Stimulated activated naive CD8-positive, alpha-beta T cell treated with anti-CD3 and anti-CD28 coated beads, Interleukin-15, Interleukin-2, amounts not matched to agents 100 ng/mL and 50 ng/mL, for 24 hours (primary cell): ENCODE data around the gene PRPS1L1.

ENCODE experiments used
- H3K27ac Mint-ChIP-seq: one replicate; pipeline ENCODE4 v1.8.0; 2021; ENCODE audit warnings: mild to moderate bottlenecking, mixed read lengths
- H3K27me3 Mint-ChIP-seq: one replicate; pipeline ENCODE4 v1.8.0; 2021; ENCODE audit warnings: mixed read lengths
- H3K36me3 Mint-ChIP-seq: one replicate; pipeline ENCODE4 v1.8.0; 2021; ENCODE audit warnings: low read depth, mixed read lengths
- H3K4me1 Mint-ChIP-seq: one replicate; pipeline ENCODE4 v1.8.0; 2021; ENCODE audit warnings: low read depth, mixed read lengths
- H3K4me3 Mint-ChIP-seq: one replicate; pipeline ENCODE4 v1.8.0; 2021; ENCODE audit warnings: mild to moderate bottlenecking, mixed read lengths
- H3K9me3 Mint-ChIP-seq: one replicate; pipeline ENCODE4 v1.8.0; 2021; ENCODE audit warnings: mixed read lengths

Gene PRPS1L1

DNA sequence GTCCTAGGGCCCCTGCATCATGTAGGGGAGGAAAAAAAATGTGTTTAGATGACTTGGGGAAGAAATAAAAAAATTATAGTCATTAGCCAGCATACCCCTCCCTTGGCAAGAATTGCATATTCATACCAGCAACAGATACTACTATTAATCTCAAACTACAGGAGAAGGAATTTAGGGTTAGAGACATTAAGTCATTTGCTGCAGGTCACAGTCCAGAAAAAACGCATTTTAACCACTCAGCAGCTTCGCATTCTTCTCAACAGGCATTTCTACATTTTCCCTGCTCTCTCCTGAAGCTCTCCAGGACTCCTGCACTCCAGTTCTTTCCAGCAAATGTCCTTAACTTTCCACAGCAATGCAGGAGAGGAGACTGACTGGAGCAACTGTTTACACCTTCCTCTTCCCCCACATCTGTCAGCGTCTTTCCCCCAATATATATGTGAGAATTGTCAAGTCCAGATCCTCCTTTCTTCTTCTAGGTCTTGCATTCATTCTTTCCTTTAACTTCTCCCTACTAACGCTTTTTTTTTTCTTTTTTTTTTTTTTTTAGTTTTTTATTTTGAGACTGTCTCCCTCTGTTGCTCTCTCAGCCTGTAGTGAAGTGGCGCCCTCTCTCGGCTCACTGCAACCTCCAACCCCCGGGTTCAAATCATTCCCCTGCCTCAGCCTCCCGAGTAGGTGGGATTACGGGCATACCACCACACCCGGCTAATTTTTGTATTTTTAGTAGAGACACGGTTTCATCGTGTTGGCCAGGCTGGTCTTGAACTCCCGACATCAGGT lies 35.6 kb downstream of the PRPS1L1 start:
- Mint-ChIP-seq H3K4me3 (no peak overlapping the region), H3K36me3 (no peaks in the 10 kb centered on the region), H3K9me3 (no peaks in the 10 kb centered on the region), H3K27ac (no peak overlapping the region), H3K4me1 (no peaks in the 10 kb centered on the region), H3K27me3 (peaks cover 7% of the 10 kb centered on the region)

DNA sequence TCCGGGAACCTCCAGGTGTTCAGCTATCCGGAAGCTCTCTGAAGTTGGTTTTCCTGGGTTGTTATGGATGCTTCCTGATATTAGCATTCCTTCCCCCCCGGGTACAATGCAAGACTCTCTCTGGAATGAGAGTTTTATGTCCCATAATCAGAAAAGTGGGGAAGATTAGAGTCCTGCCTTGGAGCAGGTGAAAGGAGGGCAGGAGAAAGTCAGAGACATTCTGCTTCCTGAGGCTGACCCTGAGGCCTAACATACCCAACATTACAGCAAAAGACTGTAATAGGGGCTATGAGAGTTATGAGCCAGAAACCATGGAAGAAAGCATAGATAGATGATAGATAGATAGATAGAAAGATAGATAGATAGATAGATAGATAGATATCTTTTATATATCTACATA lies 36.9 kb downstream of the PRPS1L1 start:
- no peak overlapping the region for H3K4me3 Mint-ChIP-seq
- H3K4me1 Mint-ChIP-seq = no peaks in the 10 kb centered on the region
- H3K9me3 Mint-ChIP-seq = no peaks in the 10 kb centered on the region
- peaks cover 10% of the 10 kb centered on the region for H3K27me3 Mint-ChIP-seq
- H3K27ac Mint-ChIP-seq = no peak overlapping the region
- H3K36me3 Mint-ChIP-seq = no peaks in the 10 kb centered on the region

DNA sequence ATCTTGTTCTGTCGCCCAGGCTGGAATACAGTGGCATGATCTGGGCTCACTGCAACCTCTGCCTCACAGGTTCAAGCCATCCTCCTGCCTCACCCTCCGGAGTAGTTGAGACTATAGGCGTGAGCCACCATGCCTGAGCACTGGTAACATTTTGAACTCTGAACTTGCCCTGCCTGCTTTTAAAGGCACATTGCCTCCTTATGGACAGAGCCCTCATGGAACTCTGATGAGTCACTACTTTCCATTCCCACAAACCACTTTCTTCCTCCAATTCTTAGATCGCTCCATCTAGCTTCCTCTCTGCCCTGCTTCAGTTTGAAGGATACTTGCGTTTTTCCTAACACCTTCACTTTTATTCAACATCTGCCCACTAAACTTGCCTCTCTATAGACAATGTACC lies 38.1 kb downstream of the PRPS1L1 start:
- H3K27ac Mint-ChIP-seq = no peak overlapping the region
- H3K4me3 Mint-ChIP-seq = no peak overlapping the region
- no peaks in the 10 kb centered on the region for H3K4me1 Mint-ChIP-seq
- H3K27me3 Mint-ChIP-seq = peaks cover 10% of the 10 kb centered on the region
- no peaks in the 10 kb centered on the region for H3K36me3 Mint-ChIP-seq
- no peaks in the 10 kb centered on the region for H3K9me3 Mint-ChIP-seq

DNA sequence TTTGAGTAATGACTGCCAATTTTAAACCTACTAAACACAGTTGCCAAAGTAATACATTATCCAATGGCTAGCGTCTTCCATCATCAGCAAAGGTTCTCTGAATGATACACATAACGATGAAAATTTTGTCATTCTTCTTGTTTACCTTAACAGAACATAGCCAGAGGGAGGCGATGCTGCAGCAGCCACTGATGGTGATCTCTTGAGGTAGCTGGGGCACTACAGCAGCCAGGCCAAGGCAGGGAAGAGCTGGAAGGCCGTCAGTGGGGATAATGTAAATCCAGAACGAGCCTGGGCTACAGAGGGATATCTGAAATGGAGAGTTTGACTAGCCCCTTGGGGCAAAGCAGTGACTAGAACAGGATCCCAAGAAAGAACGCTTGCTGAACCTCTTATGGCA lies 38.8 kb downstream of the PRPS1L1 start:
- no peaks in the 10 kb centered on the region for H3K4me1 Mint-ChIP-seq
- no peak overlapping the region for H3K27ac Mint-ChIP-seq
- no peak overlapping the region for H3K4me3 Mint-ChIP-seq
- H3K9me3 Mint-ChIP-seq = no peaks in the 10 kb centered on the region
- H3K27me3 Mint-ChIP-seq = peaks cover 10% of the 10 kb centered on the region
- no peaks in the 10 kb centered on the region for H3K36me3 Mint-ChIP-seq

DNA sequence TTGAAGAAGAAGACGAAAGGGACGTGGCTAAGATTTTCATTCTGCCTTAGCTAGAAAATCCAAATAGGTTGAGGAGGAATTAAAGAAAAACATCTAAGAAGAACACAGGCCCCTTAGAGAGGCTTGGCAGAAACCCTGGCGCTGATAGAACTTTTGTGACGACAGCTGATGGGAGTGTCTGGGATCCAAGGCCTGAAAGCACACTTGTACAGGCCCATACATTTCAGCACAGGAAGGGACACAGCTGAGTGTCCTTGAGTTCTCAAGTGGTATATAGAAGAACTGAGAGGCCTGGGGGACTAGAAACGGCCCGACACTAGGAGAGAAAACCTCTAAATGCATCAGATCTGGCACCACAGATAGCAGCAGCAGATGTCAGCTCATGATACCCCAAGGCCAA lies 39.5 kb downstream of the PRPS1L1 start:
- Mint-ChIP-seq H3K36me3 (no peaks in the 10 kb centered on the region), H3K4me3 (no peak overlapping the region), H3K27me3 (peaks cover 10% of the 10 kb centered on the region), H3K27ac (no peak overlapping the region), H3K4me1 (peaks cover 5% of the 10 kb centered on the region), H3K9me3 (no peaks in the 10 kb centered on the region)

DNA sequence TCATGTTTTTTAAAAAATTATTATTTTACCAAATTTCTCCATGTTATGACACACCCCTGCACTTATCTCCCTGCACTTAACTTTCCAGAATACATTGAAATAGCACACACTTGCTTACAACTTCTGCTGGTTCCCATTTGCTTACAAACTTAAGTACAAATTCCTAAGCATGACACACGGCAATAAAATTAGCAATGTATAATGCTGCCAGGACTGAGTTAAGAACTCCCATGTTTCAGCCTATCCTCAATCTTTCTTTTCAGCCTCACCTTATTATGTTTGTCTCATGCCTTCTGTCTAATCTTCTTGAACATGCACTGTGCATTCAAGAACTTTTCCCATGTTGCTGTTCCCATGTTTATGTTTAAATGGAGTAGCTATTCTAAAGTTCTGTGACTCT lies 40.8 kb downstream of the PRPS1L1 start:
- Mint-ChIP-seq H3K27ac (no peak overlapping the region), H3K9me3 (no peaks in the 10 kb centered on the region), H3K4me3 (no peak overlapping the region), H3K4me1 (peaks cover 7% of the 10 kb centered on the region), H3K36me3 (no peaks in the 10 kb centered on the region), H3K27me3 (peaks cover 10% of the 10 kb centered on the region)

DNA sequence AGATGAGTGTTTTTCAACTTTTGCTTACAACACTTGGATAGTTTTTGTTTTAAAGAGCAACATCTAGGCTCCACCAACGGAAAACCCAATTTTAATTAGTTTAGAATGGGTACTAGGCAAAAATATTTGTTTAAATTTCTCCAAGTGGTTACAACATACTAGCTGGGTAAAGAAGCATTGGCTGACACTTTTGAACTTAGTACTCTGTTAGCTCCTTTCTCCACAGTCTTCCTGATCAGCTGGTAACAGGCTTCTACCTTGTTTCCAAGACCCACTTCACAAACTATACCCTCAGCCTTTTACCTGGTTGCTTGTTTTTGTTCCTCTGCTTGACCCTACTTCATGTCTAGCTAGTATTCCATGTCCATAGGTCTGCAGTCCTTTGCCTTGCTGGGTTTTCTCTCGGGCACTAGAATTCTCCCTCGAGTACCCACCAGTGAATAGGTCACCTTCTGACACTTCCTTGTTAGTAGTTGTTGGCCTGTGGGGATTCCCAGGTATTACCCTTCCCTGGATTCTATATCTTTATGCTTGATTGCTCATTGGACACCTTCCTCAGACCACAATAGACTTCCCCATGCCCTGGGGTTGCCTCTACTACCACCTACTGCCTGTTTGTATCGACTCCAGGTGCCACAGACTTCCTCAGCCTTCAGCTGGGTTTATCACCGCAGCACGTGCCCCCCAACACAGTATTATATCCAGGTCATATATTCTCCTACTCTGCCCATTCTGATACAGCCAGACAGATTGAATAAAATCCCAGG lies 42.0 kb downstream of the PRPS1L1 start:
- H3K9me3 Mint-ChIP-seq = no peaks in the 10 kb centered on the region
- no peak overlapping the region for H3K4me3 Mint-ChIP-seq
- H3K27me3 Mint-ChIP-seq = peaks cover 10% of the 10 kb centered on the region
- H3K36me3 Mint-ChIP-seq = no peaks in the 10 kb centered on the region
- H3K27ac Mint-ChIP-seq = no peak overlapping the region
- peaks cover 7% of the 10 kb centered on the region for H3K4me1 Mint-ChIP-seq

DNA sequence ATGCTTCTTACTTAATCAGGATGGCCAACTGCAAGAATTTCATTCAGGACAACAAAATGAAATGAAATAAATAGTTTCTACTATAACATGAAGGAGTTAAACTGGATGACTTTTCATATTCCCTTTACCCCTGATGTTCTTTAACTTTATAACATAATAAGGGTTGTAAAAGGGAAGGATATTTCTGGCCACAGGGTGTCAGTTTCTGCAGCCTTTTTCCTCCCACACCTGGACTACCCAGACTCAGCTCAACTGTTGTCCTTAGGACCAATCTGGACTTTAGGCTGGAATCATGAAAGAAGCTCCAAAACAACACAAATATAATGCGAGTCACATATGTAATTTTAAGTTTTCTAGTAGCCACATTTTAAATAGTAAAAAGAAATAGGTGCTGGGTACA lies 43.4 kb downstream of the PRPS1L1 start:
- Mint-ChIP-seq H3K9me3 (no peaks in the 10 kb centered on the region), H3K4me1 (peaks cover 7% of the 10 kb centered on the region), H3K27ac (no peak overlapping the region), H3K36me3 (no peaks in the 10 kb centered on the region), H3K4me3 (no peak overlapping the region), H3K27me3 (peaks cover 10% of the 10 kb centered on the region)

DNA sequence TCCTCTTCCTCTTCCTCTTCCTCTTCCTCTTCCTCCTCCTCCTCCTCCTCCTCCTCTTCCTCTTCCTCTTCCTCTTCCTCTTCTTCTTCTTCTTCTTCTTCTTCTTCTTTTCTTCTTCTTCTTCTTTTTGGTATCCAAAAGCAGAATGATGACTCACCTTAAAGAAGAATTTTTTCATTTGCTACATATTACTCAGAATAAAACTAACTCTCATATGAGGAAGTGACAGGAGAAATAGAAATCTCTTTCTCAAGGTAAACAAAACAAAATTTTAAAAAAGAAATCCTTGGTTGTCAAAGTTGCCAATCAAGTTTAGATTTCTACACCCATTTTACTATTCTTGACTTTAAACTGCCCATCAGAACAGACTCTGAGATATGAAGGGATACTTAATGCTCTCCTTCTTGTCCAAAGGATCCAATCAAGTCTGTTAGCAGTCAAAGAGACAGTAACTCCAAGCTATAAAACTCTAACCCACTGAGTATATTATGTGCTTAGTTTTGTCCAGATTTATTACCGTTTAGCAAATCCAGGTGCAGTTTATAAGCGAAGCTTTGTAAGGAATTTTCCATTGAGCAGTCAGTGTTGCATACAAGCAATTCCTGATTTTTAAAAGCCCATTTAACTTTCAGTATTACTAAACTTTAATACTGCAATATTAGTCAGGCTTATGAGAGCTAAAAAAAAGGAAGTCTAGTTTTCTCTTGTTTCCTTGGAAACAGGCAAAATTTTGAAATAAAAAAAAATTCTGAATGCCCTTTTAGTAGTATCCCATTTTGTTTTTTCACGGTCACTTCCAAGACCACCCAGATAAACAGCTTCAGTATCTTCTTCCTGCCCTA lies 44.2 kb downstream of the PRPS1L1 start:
- Mint-ChIP-seq H3K4me1 (peaks cover 7% of the 10 kb centered on the region), H3K9me3 (no peaks in the 10 kb centered on the region), H3K27me3 (peaks cover 9% of the 10 kb centered on the region), H3K27ac (no peak overlapping the region), H3K4me3 (no peak overlapping the region), H3K36me3 (no peaks in the 10 kb centered on the region)

DNA sequence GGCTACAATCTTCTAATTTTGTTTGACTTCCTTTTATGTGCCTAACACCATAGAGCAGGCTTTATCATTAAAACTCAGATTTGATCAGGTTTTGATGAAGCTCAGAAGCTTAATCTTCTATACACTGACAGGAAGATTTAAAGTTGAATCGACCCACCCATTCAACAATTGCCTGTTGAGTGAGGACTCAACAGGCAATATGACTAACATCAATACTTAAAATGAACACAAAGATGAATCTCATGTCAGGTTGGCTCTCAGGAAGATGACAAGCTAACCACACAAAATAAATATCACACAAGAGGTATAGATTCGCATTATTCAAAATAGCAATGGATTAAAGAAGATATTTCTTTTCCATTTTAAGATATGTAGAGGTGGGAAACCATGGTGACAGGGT lies 50.7 kb downstream of the PRPS1L1 start:
- H3K9me3 Mint-ChIP-seq = peaks cover 4% of the 10 kb centered on the region
- H3K27me3 Mint-ChIP-seq = peaks cover 4% of the 10 kb centered on the region
- H3K4me1 Mint-ChIP-seq = no peaks in the 10 kb centered on the region
- H3K27ac Mint-ChIP-seq = no peak overlapping the region
- no peaks in the 10 kb centered on the region for H3K36me3 Mint-ChIP-seq
- no peak overlapping the region for H3K4me3 Mint-ChIP-seq
